HG02571 (cell line): ENCODE results near the gene KBTBD13.
"Not testable (repeated sequence)": the region's sequence is repeated elsewhere in the genome, so short reads cannot be mapped to it uniquely, and the experiment has no call there.

Experiments
- ATAC-seq: cut with Tn5 transposase; IDR thresholded peaks from one replicate; pipeline ENCODE4 v1.9.1; 2021; ENCODE audit warnings: mild to moderate bottlenecking, moderate library complexity; ENCODE audit not compliant: unreplicated experiment

Gene KBTBD13

GRCh38 chr15:65068403-65068788 is 8.2 kb upstream of the KBTBD13 start:
- no peak for ATAC-seq

DNA sequence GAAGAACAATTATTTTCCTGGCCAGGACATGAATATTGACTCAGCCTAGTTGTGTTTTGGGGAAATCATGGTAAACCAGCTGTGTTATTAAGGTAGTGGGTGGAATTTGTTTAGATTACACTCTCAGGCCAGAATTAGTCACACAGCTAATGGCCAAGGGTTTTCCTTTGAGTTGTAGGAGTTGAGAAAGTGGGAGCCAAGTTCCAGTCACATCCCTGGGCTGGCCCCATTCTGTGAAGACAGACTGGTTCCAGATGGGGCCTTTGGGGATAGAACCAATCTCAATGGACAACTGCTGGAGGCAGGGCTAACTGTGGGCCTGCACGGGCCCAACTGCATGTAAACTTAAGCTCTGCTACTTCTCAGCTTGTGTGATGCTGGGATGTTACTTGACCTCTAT is 7.4 kb upstream of the KBTBD13 start:
- no peak for ATAC-seq

DNA sequence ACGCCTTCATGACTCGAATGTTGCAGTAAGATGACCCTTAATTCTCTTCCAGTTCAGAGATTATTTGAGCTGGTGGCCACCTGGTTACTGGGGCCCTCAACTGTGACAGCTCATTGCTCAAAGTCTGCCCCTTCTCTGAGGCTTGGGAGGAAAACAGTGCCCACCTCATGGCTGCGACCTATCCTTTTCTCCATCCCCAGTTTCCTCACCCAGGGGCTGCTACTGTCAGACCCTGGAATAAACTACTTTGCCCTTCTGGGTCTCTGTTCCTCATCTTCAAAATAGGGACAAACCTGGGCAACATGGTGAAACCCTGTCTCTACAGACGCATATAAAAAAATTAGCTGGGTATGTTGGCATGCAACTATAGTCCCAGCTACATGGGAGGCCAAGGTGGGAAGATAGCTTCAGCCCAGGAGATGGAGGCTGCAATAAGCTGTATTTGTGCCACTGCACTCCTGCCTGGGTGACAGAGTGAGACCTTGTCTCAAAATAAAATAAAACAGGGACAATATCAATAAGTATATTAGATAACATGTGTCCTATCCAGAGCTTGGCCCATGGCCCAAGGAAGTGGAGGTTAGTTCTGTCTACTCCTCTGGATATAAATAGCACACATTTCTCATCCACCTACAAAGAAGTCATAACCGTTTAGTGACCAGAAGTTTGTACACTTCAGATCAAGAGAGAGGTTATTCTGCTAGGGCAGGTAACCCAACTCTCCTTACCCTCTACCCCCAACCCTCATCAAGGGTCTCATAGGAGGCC is 6.6 kb upstream of the KBTBD13 start:
- no peak for ATAC-seq

DNA sequence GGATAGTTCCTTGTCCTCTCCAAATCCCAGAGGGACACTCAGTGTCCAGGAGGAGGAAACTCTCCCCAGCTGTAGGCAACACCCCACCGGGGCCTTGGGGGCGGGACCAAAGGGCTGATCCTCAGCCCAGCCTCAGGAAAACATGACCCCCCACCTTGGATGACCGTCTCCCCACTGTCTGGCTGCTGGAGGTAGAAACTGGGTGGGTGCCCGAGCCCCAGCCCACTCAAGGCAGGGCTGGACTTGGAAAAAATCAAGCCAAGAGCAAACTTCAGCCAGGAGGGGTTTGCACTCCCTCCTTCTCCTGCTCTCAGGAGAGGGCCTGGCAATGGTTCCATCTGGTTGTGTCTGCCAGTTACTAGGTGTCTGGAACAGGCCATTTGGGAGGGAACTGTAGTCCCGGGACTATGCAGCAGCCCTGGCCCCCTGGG is 5.2 kb upstream of the KBTBD13 start:
- ATAC-seq, result no peak

DNA sequence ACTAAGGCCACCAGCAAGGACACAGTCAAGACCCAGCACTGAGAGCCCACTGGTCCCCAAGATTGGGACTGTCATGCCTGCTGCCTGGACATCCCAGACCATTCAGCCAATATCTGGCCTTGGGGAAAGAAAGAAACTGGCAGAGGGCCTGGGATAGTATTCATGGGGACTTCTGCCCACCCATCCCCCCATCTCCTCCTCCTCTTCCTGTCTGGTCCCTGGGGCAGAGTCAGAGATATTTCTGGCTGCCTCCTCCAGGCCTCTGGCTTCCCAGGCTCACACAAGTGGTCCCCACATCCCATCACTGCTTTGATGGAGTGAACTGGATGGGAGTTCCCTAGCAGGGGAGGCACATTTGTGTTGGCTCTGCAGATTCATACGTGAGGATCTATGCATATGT is 4.5 kb upstream of the KBTBD13 start:
- ATAC-seq, result no peak

GRCh38 chr15:65072617-65073016 is 3.9 kb upstream of the KBTBD13 start:
- no peak for ATAC-seq

- not testable (repeated sequence) for ATAC-seq
These were observed 1.6 kb upstream of the KBTBD13 start for GRCh38 chr15:65074946-65075345.

DNA sequence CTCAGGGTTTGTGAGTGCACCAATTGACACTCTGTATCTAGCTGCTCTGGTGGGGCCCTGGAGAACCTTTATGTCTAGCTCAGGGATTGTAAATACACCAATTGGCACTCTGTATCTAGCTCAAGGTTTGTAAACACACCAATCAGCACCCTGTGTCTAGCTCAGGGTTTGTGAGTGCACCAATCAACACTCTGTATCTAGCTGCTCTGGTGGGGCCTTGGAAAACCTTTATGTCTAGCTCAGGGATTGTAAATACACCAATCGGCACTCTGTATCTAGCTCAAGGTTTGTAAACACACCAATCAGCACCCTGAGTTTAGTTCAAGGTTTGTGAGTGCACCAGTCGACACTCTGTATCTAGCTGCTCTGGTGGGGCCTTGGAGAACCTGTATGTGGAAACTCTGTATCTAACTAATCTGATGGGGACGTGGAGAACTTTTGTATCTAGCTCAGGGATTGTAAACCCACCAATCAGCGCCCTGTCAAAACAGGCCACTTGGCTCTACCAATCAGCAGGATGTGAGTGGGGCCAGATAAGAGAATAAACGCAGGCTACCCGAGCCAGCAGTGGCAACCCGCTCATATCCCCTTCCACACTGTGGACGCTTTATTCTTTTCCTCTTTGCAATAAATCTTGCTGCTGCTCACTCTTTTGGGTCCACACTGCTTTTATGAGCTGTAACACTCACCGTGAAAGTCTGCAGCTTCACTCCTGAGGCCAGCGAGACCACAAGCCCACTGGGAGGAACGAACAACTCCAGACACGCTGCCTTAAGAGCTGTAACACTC is 745 bp upstream of the KBTBD13 start:
- not testable (repeated sequence) for ATAC-seq

DNA sequence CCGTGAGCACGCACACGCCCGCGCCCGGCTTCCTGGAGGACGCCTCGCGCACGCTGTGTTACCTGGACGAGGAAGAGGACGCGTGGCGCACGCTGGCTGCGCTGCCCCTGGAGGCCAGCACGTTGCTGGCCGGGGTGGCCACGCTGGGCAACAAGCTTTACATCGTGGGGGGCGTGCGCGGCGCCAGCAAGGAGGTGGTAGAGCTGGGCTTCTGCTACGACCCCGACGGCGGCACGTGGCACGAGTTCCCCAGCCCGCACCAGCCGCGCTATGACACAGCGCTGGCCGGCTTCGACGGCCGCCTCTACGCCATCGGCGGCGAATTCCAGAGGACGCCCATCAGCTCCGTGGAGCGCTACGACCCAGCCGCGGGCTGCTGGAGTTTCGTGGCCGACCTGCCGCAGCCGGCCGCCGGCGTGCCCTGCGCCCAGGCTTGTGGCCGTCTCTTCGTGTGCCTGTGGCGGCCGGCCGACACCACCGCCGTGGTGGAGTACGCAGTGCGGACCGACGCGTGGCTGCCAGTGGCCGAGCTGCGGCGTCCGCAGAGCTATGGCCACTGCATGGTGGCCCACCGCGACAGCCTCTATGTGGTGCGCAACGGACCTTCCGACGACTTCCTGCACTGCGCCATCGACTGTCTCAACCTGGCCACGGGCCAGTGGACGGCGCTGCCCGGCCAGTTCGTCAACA is 890 bp downstream of the KBTBD13 start:
- no peak for ATAC-seq

DNA sequence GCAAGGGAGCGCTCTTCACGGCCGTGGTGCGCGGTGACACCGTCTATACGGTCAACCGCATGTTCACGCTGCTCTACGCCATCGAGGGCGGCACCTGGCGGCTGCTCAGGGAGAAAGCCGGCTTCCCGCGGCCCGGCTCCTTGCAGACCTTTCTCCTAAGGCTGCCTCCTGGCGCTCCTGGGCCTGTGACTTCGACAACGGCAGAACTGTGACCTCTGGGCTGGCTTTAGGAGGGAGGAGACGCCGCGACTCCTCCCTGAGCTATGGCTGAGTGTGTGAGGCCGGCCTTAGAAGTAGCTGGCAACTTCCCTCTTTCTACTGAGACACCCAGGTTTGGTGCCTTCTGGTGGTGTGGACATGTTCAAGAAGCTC is 1.4 kb downstream of the KBTBD13 start:
- ATAC-seq, result no peak

DNA sequence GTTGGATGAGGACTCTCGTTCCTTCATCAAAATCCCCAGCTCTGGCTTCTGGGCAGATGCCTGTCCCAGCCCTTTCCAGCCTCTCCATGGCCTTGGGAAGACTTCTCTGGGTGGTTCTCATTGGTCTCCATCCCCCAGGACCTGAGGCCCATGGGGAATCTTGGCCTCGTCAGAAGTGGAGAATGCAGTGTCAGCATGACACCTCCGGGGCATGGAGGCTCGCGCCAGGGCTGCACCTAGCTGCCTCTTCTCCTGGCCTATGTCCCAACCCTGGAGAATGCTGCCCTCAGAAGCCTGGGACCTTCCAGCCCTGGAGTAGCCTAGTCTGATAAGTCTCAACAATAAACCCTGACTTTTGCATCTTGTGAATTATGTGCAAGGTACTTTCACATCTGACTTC is 3.0 kb downstream of the KBTBD13 start:
- ATAC-seq, result no peak

GRCh38 chr15:65081270-65081669 is 4.7 kb downstream of the KBTBD13 start:
- no peak for ATAC-seq

GRCh38 chr15:65081758-65082157 is 5.2 kb downstream of the KBTBD13 start:
- no peak for ATAC-seq

DNA sequence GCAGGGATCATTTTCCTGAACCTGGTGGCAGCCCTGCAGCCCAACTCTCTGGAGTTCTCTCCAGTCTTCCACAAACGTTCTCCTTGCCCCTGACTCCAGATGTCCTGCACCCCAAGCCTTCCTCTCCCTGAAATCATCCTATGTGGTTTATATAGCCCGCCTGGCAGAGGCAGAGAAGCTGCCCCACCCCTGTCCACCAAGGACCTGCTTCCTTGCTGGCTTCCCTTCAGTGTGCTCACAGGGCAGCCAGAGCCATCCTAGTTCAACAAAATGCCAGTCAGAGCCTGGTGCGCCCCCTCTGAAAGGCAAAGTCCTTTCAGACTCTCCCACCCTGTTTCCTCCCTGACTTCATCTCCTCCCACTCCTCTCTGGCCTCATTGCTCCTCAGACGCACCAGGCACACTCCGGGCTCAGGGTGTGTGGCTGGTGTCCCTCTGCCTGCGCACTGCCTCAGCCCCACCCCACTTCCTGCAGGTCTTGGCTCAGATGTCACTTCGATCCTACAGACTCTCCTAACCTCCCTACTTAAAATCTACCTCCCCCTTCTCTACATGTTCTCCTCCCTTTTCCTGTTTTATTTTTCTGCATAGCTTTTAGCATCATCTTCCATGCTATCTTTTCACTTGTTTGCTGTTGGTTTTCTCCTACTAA is 5.9 kb downstream of the KBTBD13 start:
- ATAC-seq, result no peak

- no peak for ATAC-seq
These were observed 6.7 kb downstream of the KBTBD13 start for GRCh38 chr15:65083262-65083701.

DNA sequence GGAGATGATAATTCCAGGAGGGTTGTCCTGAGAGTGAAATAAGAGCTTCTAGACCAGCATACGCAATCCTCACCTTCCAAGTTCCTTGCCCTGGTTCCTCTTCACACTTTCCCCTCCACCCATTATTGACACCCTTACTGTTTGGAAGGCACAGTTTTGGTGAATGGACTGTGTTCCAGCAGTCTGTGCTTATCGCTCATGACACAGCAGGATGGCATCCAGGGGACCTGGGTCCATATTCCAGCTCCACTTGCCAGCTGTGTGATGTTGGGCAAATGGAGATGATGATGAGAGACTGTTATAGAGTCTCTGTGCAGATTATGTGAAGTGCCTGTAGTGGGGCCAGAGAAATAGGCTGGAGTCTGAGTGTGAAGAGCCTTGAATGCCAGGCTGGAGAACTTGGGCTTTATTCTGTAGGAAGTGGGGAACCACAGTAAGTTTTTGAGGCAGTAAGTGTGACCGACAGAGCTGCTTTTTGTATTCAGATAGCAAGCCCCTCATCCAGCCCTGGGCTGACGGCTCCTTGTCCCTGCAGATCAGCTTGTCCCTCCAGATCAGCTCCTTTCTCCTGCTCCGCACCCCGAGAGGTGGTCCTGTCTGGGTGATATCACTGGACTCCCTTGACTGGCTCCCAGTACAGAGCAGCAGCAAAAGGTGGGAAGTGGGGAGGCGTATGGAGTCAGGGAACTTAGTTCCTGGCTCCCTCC is 8.1 kb downstream of the KBTBD13 start:
- ATAC-seq, result no peak

GRCh38 chr15:65085207-65085753 is 8.7 kb downstream of the KBTBD13 start:
- no peak for ATAC-seq

GRCh38 chr15:65085990-65086679 is 9.6 kb downstream of the KBTBD13 start:
- no peak for ATAC-seq

DNA sequence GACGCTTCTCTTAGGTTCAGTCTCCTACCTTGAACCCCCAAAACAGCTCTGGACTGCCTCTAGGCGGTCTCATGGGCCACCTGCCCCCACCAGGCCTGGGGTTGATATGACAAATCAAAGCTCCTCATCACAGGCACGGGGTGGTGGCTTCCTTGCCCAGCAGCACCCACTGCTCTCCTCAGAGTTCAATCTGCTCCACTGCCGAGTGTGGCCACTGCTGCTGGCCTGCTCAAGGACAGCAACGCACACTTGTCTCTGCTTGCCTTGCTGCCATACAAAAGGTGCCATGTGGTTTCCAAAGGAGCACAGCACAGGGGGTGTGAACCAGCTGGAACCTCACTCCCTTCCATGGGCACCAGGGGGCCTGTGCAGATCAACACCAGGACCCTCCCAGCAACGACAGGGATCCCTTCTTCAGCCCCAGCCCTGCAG is 10.2 kb downstream of the KBTBD13 start:
- no peak for ATAC-seq

GRCh38 chr15:65087411-65087810 is 10.9 kb downstream of the KBTBD13 start:
- no peak for ATAC-seq
